GM23338 (cell line): ENCODE data around the gene FBXO41. TPM values are rescaled to one million over a fixed set of nuclear protein-coding genes. Genes with fewer than 3 reads are reported as not detected.

ENCODE experiments used
- ATAC-seq: fragments of 200-7000 bp; cut with Tn5 transposase; 3 replicates; pipeline ENCODE4 v1.9.1; 2020
- DNase-seq: peaks from one replicate; pipeline ENCODE4 v3.0.0-alpha.2; 2015; ENCODE audit warnings: low spot score
- H2AFZ ChIP-seq: fragments of 200-600 bp; sonication (generic); 2 replicates; pipeline ENCODE4 v1.8.0; 2016; ENCODE audit warnings: antibody characterized with exemption, mild to moderate bottlenecking, moderate library complexity
- H3F3A ChIP-seq: fragments of 200-600 bp; sonication (generic); replicated peaks from 2 replicates; pipeline ENCODE4 v1.8.0; 2017; ENCODE audit warnings: antibody characterized with exemption, mixed run types, low read depth
- H3K27ac ChIP-seq: fragments of 200-600 bp; sonication (generic); 2 replicates; pipeline ENCODE4 v1.6.1; 2016; ENCODE audit warnings: low read depth
- H3K27me3 ChIP-seq: fragments of 200-600 bp; sonication (generic); 2 replicates; pipeline ENCODE4 v1.8.0; 2016; ENCODE audit warnings: mild to moderate bottlenecking, mixed run types, moderate library complexity; ENCODE audit not compliant: insufficient read depth
- H3K36me3 ChIP-seq: fragments of 200-600 bp; sonication (generic); 2 replicates; pipeline ENCODE4 v1.8.0; 2016; ENCODE audit warnings: mild to moderate bottlenecking; ENCODE audit not compliant: insufficient read depth
- H3K4me1 ChIP-seq: fragments of 200-600 bp; sonication (generic); 2 replicates; pipeline ENCODE4 v1.8.0; 2016; ENCODE audit warnings: mild to moderate bottlenecking, moderate library complexity; ENCODE audit not compliant: insufficient read depth
- H3K4me2 ChIP-seq: fragments of 200-600 bp; sonication (generic); 2 replicates; pipeline ENCODE4 v1.7.1; 2017; ENCODE audit warnings: mixed run types
- H3K4me3 ChIP-seq: fragments of 200-600 bp; sonication (generic); 2 replicates; pipeline ENCODE4 v1.6.1; 2016; ENCODE audit warnings: mixed run types
- H3K79me2 ChIP-seq: fragments of 200-600 bp; sonication (generic); replicated peaks from 2 replicates; pipeline ENCODE4 v1.8.0; 2017; ENCODE audit warnings: mild to moderate bottlenecking; ENCODE audit not compliant: insufficient read depth
- H3K9me2 ChIP-seq: fragments of 200-600 bp; sonication (generic); 2 replicates; pipeline ENCODE4 v1.8.0; 2017; ENCODE audit not compliant: insufficient read depth
- H4K20me1 ChIP-seq: fragments of 200-600 bp; sonication (generic); replicated peaks from 2 replicates; pipeline ENCODE4 v1.8.0; 2017; ENCODE audit warnings: mild to moderate bottlenecking; ENCODE audit not compliant: insufficient read depth
- H3K27ac Mint-ChIP-seq: 2 replicates; pipeline ENCODE4 v1.8.0; 2020; ENCODE audit warnings: inconsistent platforms, mild to moderate bottlenecking, moderate library complexity, mixed read lengths
- H3K27me3 Mint-ChIP-seq: 3 replicates; pipeline ENCODE4 v1.8.0; 2022; ENCODE audit warnings: low read depth, mild to moderate bottlenecking, moderate library complexity, mixed read lengths, inconsistent platforms; ENCODE audit not compliant: insufficient read depth, poor library complexity
- H3K36me3 Mint-ChIP-seq: 3 replicates; pipeline ENCODE4 v1.8.0; 2021; ENCODE audit warnings: low read depth, mild to moderate bottlenecking, inconsistent platforms, moderate library complexity, mixed read lengths
- H3K4me1 Mint-ChIP-seq: 3 replicates; pipeline ENCODE4 v1.8.0; 2020; ENCODE audit warnings: mild to moderate bottlenecking, inconsistent platforms, mixed read lengths
- H3K4me3 Mint-ChIP-seq: 3 replicates; pipeline ENCODE4 v1.8.0; 2021; ENCODE audit warnings: moderate library complexity, mild to moderate bottlenecking, inconsistent platforms, mixed read lengths
- H3K9me3 Mint-ChIP-seq: 3 replicates; pipeline ENCODE4 v1.8.0; 2020; ENCODE audit warnings: moderate library complexity, mild to moderate bottlenecking, inconsistent platforms, mixed read lengths
- CREB1 ChIP-seq: fragments of 250-450 bp; sonication (Bioruptor Pico); IDR thresholded peaks from 2 replicates; pipeline ENCODE4 v1.5.0; 2020; ENCODE audit warnings: low read depth, mild to moderate bottlenecking, moderate library complexity
- CTCF ChIP-seq, 2 experiments: fragments of 200-600 bp in 1 of 2; sonication (generic) in 1 of 2; conservative IDR thresholded peaks; 2 replicates each; pipeline versions ENCODE4 v1.5.1 to v1.6.1; 2016 to 2017; ENCODE audit warnings: antibody characterized with exemption in 2 of 2, low read depth in 2 of 2, mild to moderate bottlenecking in 2 of 2, moderate library complexity in 1 of 2
- EZH2 ChIP-seq: fragments of 200-600 bp; sonication (generic); IDR thresholded peaks from one replicate; pipeline ENCODE4 v1.8.0; 2017; ENCODE audit warnings: antibody characterized with exemption, mild to moderate bottlenecking, low read depth; ENCODE audit not compliant: unreplicated experiment
- EZH2phosphoT487 ChIP-seq: fragments of 200-600 bp; sonication (generic); IDR thresholded peaks from one replicate; pipeline ENCODE4 v1.8.1; 2018; ENCODE audit warnings: antibody characterized with exemption; ENCODE audit not compliant: unreplicated experiment
- JUNB ChIP-seq: IDR thresholded peaks from one replicate; pipeline ENCODE4 v1.6.1; 2016; ENCODE audit warnings: antibody characterized with exemption; ENCODE audit not compliant: unreplicated experiment
- POLR2AphosphoS5 ChIP-seq: IDR thresholded peaks from 2 replicates; pipeline ENCODE4 v1.6.1; 2016; ENCODE audit warnings: antibody characterized with exemption, low read depth
- REST ChIP-seq: IDR thresholded peaks from one replicate; pipeline ENCODE4 v1.6.1; 2018; ENCODE audit warnings: antibody characterized with exemption; ENCODE audit not compliant: unreplicated experiment
- STAT1 ChIP-seq: IDR thresholded peaks from one replicate; pipeline ENCODE4 v1.6.1; 2016; ENCODE audit warnings: antibody characterized with exemption; ENCODE audit not compliant: unreplicated experiment
- ZNF114 ChIP-seq: fragments of 250-450 bp; sonication (Bioruptor Pico); IDR thresholded peaks from 2 replicates; pipeline ENCODE4 v1.5.0; 2020; ENCODE audit warnings: mild to moderate bottlenecking, moderate library complexity
- ZNF331 ChIP-seq: fragments of 250-450 bp; sonication (Bioruptor Pico); IDR thresholded peaks from 2 replicates; pipeline ENCODE4 v1.5.0; 2020; ENCODE audit warnings: low read depth, mild to moderate bottlenecking, moderate library complexity
- polyA plus RNA-seq: library from polyadenylated mRNA; unstranded; fragments of >200 nt; fragmentation: Nextera tagmentation; extraction: Ambion mirVana; gene quantifications from 2 replicates; pipeline ENCODE4 v1.2.1, GENCODE V29; 2016
- total RNA-seq: library from RNA; depleted of rRNA; stranded (reverse); fragments of >200 nt; shearing (Covaris generic); gene quantifications from 2 replicates; pipeline ENCODE4 v1.2.3, GENCODE V29; 2014
- TF ChIP-seq, protein P1 (sequence below): fragments of 250-450 bp; sonication (Bioruptor Pico); IDR thresholded peaks from 2 replicates; pipeline ENCODE4 v1.5.0; 2020; ENCODE audit warnings: mild to moderate bottlenecking, moderate library complexity

FBXO41 gene
- total and polyA plus RNA-seq, 2 experiments from 2014 or later, result 3.5 to 13.8 TPM

DNA sequence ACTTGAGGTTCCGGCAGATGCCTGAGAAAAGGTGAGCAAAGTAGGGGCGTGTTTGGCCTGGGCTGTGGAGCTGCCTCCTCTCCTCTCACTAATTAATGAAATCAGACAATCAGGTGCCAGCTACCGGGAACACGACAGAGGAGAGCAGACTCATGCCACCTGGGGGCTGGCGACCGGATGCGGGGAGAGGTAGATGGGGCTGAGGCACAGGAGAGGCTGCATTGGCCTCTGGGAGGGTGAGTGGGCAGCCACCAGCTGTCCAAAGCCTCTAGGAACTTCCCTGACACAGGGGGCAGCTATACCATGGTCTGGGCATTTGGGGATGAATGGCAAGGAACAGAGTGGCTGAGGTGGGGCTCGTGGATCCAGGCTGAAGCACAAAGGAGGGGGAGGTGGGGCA lies 25.0 kb downstream of the FBXO41 start (continued):
- no peak for TF ChIP-seq REST

- H3K9me2 ChIP-seq, result no peaks in the 10 kb centered on the region
- peaks cover 15% of the 10 kb centered on the region for H4K20me1 ChIP-seq
- no peak for DNase-seq
- Mint-ChIP-seq H3K27ac (no peak overlapping the region), H3K4me1 (peaks cover 24% of the 10 kb centered on the region; the same call in 2 of the 3 replicates), H3K27me3 (peaks cover 12% of the 10 kb centered on the region), H3K4me3 (no peak overlapping the region), H3K36me3 (peaks cover 15% of the 10 kb centered on the region), H3K9me3 (no peaks in the 10 kb centered on the region)
- no peaks in the 10 kb centered on the region for H3K79me2 ChIP-seq
- no peak overlapping the region for H2AFZ ChIP-seq
- no peak overlapping the region for H3K27ac ChIP-seq
- H3K4me3 ChIP-seq, result no peak overlapping the region
- H3K36me3 ChIP-seq, result no peaks in the 10 kb centered on the region; the same call in 1 of the 2 replicates
- H3K4me2 ChIP-seq, result no peak overlapping the region
- peaks cover 11% of the 10 kb centered on the region for H3K4me1 ChIP-seq
- ATAC-seq, result no peak
- H3F3A ChIP-seq, result peaks cover 6% of the 10 kb centered on the region; the same call in 1 of the 2 replicates
- H3K27me3 ChIP-seq, result no peaks in the 10 kb centered on the region
- TF ChIP-seq JUNB, result no peak
- TF ChIP-seq EZH2phosphoT487, result no peak
- TF ChIP-seq REST, result no peak
- no peak for TF ChIP-seq ZNF331 (CRISPR knock-in tag)
- TF ChIP-seq, protein P1, sequence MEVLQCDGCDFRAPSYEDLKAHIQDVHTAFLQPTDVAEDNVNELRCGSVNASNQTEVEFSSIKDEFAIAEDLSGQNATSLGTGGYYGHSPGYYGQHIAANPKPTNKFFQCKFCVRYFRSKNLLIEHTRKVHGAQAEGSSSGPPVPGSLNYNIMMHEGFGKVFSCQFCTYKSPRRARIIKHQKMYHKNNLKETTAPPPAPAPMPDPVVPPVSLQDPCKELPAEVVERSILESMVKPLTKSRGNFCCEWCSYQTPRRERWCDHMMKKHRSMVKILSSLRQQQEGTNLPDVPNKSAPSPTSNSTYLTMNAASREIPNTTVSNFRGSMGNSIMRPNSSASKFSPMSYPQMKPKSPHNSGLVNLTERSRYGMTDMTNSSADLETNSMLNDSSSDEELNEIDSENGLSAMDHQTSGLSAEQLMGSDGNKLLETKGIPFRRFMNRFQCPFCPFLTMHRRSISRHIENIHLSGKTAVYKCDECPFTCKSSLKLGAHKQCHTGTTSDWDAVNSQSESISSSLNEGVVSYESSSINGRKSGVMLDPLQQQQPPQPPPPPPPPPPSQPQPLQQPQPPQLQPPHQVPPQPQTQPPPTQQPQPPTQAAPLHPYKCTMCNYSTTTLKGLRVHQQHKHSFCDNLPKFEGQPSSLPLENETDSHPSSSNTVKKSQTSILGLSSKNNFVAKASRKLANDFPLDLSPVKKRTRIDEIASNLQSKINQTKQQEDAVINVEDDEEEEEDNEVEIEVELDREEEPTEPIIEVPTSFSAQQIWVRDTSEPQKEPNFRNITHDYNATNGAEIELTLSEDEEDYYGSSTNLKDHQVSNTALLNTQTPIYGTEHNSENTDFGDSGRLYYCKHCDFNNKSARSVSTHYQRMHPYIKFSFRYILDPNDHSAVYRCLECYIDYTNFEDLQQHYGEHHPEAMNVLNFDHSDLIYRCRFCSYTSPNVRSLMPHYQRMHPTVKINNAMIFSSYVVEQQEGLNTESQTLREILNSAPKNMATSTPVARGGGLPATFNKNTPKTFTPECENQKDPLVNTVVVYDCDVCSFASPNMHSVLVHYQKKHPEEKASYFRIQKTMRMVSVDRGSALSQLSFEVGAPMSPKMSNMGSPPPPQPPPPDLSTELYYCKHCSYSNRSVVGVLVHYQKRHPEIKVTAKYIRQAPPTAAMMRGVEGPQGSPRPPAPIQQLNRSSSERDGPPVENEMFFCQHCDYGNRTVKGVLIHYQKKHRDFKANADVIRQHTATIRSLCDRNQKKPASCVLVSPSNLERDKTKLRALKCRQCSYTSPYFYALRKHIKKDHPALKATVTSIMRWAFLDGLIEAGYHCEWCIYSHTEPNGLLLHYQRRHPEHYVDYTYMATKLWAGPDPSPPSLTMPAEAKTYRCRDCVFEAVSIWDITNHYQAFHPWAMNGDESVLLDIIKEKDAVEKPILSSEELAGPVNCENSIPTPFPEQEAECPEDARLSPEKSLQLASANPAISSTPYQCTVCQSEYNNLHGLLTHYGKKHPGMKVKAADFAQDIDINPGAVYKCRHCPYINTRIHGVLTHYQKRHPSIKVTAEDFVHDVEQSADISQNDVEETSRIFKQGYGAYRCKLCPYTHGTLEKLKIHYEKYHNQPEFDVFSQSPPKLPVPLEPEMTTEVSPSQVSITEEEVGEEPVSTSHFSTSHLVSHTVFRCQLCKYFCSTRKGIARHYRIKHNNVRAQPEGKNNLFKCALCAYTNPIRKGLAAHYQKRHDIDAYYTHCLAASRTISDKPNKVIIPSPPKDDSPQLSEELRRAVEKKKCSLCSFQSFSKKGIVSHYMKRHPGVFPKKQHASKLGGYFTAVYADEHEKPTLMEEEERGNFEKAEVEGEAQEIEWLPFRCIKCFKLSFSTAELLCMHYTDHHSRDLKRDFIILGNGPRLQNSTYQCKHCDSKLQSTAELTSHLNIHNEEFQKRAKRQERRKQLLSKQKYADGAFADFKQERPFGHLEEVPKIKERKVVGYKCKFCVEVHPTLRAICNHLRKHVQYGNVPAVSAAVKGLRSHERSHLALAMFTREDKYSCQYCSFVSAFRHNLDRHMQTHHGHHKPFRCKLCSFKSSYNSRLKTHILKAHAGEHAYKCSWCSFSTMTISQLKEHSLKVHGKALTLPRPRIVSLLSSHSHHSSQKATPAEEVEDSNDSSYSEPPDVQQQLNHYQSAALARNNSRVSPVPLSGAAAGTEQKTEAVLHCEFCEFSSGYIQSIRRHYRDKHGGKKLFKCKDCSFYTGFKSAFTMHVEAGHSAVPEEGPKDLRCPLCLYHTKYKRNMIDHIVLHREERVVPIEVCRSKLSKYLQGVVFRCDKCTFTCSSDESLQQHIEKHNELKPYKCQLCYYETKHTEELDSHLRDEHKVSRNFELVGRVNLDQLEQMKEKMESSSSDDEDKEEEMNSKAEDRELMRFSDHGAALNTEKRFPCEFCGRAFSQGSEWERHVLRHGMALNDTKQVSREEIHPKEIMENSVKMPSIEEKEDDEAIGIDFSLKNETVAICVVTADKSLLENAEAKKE (CRISPR knock-in tag), result no peak
- no peak for TF ChIP-seq POLR2AphosphoS5
- TF ChIP-seq CREB1 (CRISPR knock-in tag), result no peak
- TF ChIP-seq ZNF114 (CRISPR knock-in tag), result no peak
- no peak for TF ChIP-seq STAT1
- TF ChIP-seq CTCF (conservative IDR thresholded peaks at IDR 0.05; ENCODE audit: low read depth in 2 of 2), result no peak
- TF ChIP-seq EZH2, result no peak
Observed at GRCh38 chr2:73258913-73259215, 25.4 kb downstream of the FBXO41 start.
